SH-SY5Y (cell line): Measurements from ENCODE around the gene ATP10A.

Source experiments
- GATA2 ChIP-seq: IDR thresholded peaks from 2 replicates; pipeline ENCODE4 v1.6.1; 2011; ENCODE audit warnings: mild to moderate bottlenecking, low read depth, low read length
- GATA3 ChIP-seq: IDR thresholded peaks from 2 replicates; pipeline ENCODE4 v1.6.1; 2011; ENCODE audit warnings: low read depth, mild to moderate bottlenecking, low read length, moderate library complexity

GRCh38 chr15:25891081-25891480 lies 28.0 kb upstream of the ATP10A start:
- no peak for TF ChIP-seq GATA3
- no peak for TF ChIP-seq GATA2
